Left lung (tissue), 10 donors: Measurements from ENCODE around the gene TBX4. TPM values are rescaled to one million over a fixed set of nuclear protein-coding genes. Genes with fewer than 3 reads are reported as not detected.
"Not testable (repeated sequence)": the region's sequence is repeated elsewhere in the genome, so short reads cannot be mapped to it uniquely, and the experiment has no call there.

ENCODE experiments used
- ATAC-seq: fragments of 200-7000 bp; cut with Tn5 transposase; one replicate; pipeline ENCODE4 v1.9.1; 2020; ENCODE audit warnings: moderate library complexity
- DNase-seq, 4 donors: peaks; one replicate each; pipeline ENCODE4 v3.0.0-alpha.2; 2013 to 2020
- H3K27ac ChIP-seq, 2 donors: fragments of 200-600 bp; sonication (generic) in 1 of 2; one replicate each; pipeline versions ENCODE4 v1.5.0 to v1.8.0; 2020 to 2021
- H3K27me3 ChIP-seq, 2 donors: fragments of 200-600 bp; sonication (generic) in 1 of 2; one replicate each; pipeline versions ENCODE4 v1.5.0 to v1.8.0; 2020 to 2021
- H3K36me3 ChIP-seq, 2 donors: fragments of 200-600 bp; sonication (generic) in 1 of 2; one replicate each; pipeline versions ENCODE4 v1.5.0 to v1.8.0; 2020 to 2021
- H3K4me1 ChIP-seq, 2 donors: fragments of 200-600 bp; one replicate each; pipeline ENCODE4 v1.8.0; 2021
- H3K4me3 ChIP-seq, 2 donors: fragments of 200-600 bp; sonication (generic) in 1 of 2; one replicate each; pipeline versions ENCODE4 v1.5.0 to v1.8.0; 2020 to 2021; ENCODE audit warnings: mild to moderate bottlenecking in 1 of 2
- H3K9me3 ChIP-seq, 2 donors: fragments of 200-600 bp; sonication (generic) in 1 of 2; one replicate each; pipeline versions ENCODE4 v1.5.0 to v1.8.0; 2020 to 2021
- intact Hi-C, 2 donors: fragments of 100-400 bp; cut with DNase I; formaldehyde crosslinking; loops; one replicate each; pipeline versions ENCODE4 v1.11.2 to v1.14.2; 2022
- polyA plus RNA-seq, 6 donors: library from polyadenylated mRNA; unstranded; fragments of 120-200 nt; gene quantifications; one replicate each; pipeline ENCODE4 v1.2.1, GENCODE V29; 2013; ENCODE audit not compliant: insufficient read length in 6 of 6
- total RNA-seq, 2 donors: library from RNA; stranded (reverse); fragmentation: NEBNext Ultra II Directional; extraction: Animal tissue kit (Norgen Biotek cat#: 25700); gene quantifications; one replicate each; pipeline ENCODE4 v1.2.1, GENCODE V29; 2021
- TF ChIP-seq, protein P1 (sequence below), 2 donors: fragments of 200-600 bp; sonication (generic) in 1 of 2; IDR thresholded peaks; one replicate each; pipeline versions ENCODE4 v1.5.0 to v1.8.0; 2021; ENCODE audit warnings: antibody characterized with exemption in 2 of 2
- donor health status: DM: no; HTN: yes; CAD: no.
- donor health status: DM: no; HTN: no; CAD: no.

TBX4 gene
- total and polyA plus RNA-seq, 8 donors = 21.2 to 190 (median 162) TPM

DNA sequence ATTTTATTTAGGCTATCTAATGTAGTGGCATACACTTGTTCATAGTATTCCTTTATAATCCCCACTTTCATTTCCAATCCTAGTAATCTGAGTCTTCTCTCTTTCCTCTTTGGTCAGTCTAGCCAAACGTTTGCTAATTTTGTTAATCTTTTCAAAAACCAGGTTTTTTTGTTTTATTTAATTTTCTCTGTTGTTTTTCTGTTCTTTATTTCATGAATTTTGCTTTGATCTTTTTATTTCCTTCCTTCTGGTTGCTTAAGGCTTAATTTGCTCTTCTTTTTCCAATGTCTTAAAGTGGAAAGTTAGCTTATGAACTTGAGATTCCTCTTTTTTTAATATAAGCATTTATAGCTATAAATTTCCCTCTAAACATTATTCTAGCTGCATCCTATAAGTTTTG, 69.9 kb downstream of the TBX4 start:
- Histone ChIP-seq H3K27ac (no peak overlapping the region), H3K4me1 (no peaks in the 10 kb centered on the region), H3K36me3 (no peaks in the 10 kb centered on the region), H3K9me3 (no peaks in the 10 kb centered on the region), H3K4me3 (no peak overlapping the region), H3K27me3 (no peaks in the 10 kb centered on the region)
- intact Hi-C loops = no loop called here
- TF ChIP-seq, protein P1, sequence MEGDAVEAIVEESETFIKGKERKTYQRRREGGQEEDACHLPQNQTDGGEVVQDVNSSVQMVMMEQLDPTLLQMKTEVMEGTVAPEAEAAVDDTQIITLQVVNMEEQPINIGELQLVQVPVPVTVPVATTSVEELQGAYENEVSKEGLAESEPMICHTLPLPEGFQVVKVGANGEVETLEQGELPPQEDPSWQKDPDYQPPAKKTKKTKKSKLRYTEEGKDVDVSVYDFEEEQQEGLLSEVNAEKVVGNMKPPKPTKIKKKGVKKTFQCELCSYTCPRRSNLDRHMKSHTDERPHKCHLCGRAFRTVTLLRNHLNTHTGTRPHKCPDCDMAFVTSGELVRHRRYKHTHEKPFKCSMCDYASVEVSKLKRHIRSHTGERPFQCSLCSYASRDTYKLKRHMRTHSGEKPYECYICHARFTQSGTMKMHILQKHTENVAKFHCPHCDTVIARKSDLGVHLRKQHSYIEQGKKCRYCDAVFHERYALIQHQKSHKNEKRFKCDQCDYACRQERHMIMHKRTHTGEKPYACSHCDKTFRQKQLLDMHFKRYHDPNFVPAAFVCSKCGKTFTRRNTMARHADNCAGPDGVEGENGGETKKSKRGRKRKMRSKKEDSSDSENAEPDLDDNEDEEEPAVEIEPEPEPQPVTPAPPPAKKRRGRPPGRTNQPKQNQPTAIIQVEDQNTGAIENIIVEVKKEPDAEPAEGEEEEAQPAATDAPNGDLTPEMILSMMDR (IDR thresholded peaks at IDR 0.05) = no peak
- DNase-seq (no peak), ATAC-seq (no peak)

DNA sequence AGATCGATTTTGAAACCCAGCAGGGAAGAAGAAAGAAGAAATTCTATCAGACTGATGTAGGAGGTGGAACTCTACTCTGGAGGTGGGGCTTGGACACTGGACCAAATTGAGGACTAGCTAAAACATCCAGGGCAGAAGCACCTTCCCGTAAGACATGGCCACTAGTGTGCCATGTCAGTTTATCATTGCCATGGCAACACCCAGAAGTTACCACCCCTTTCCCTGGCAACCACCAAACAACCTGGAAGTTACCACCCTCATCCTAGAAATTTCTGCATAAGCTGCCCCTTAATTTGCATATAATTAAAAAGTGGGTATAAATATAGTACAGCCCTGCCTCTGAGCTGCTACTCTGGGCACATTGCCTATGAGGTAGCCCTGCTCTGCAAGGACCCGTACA, 72.1 kb downstream of the TBX4 start:
- TF ChIP-seq, protein P1 (IDR thresholded peaks at IDR 0.05) = no peak
- H3K4me1 ChIP-seq = no peaks in the 10 kb centered on the region
- H3K36me3 ChIP-seq = no peaks in the 10 kb centered on the region
- ATAC-seq (no peak), DNase-seq (no peak)
- H3K9me3 ChIP-seq = no peaks in the 10 kb centered on the region
- no peaks in the 10 kb centered on the region for H3K27me3 ChIP-seq
- H3K27ac ChIP-seq = no peak overlapping the region
- intact Hi-C loops = no loop called here
- no peak overlapping the region for H3K4me3 ChIP-seq

DNA sequence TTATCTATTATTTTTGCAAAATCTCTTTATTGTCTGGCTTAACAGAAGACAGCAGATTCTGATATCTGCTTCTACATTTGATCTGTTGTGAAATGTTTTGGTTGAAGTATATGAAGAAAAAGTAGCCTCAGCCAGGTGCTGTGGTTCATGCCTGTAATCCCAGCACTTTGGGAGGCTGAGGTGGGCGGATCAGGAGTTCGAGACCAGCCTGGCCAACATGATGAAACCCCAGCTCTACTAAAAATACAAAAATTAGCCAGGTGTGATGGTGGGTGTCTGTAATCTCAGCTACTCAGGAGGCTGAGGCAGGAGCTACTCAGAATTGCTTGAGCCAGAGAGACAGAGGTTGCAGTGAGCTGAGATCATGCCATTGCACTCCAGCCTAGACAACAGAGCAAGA, 75.2 kb downstream of the TBX4 start:
- H3K36me3 ChIP-seq, H3K27me3 ChIP-seq, H3K4me1 ChIP-seq, intact Hi-C loops, H3K4me3 ChIP-seq, ATAC-seq, H3K27ac ChIP-seq, DNase-seq, H3K9me3 ChIP-seq: not testable (repeated sequence)

DNA sequence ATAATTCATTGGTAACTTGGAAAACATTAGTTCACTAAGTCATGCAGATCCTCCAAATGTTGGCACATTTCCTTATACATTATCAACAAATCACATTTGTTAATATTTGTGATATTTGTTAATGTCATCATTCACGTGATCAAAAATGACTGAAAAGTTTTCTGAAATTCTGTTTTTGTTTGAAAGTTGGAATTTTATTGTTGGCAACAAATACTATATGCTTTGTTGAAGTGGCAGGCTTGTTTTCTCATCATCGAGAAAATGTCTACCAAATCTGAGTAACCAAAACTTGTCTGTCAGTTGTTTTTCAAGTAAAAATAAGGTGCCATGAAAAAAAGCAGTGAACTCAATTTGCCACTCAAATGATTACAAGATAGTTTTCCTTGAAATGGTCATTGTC, 75.9 kb downstream of the TBX4 start:
- Histone ChIP-seq H3K9me3 (no peaks in the 10 kb centered on the region), H3K4me3 (no peak overlapping the region), H3K4me1 (no peaks in the 10 kb centered on the region), H3K27ac (no peak overlapping the region), H3K36me3 (no peaks in the 10 kb centered on the region), H3K27me3 (no peaks in the 10 kb centered on the region)
- DNase-seq = no peak
- no peak for ATAC-seq
- TF ChIP-seq, protein P1 (IDR thresholded peaks at IDR 0.05) = no peak
- intact Hi-C loops = no loop called here

DNA sequence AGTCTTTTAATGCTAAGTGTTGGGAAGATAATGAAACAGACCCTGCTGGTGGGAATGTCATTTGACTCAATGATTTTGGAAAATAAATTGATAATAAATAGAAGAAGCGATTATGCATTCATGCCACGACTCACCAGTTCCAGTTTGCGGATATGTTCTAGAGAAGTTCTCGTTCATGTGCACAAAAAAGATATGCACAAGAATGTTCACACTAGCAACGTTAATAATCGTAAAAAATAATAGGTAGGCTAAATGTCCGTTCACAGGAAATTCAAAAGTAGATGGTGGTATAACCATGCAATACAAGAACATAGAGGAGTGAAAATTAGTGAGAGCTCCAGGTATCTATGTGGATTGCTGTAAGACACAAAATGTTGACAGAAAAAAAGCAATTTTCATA, 79.0 kb downstream of the TBX4 start:
- Histone ChIP-seq H3K4me3 (no peak overlapping the region), H3K9me3 (no peaks in the 10 kb centered on the region), H3K36me3 (no peaks in the 10 kb centered on the region), H3K27me3 (no peaks in the 10 kb centered on the region), H3K27ac (no peak overlapping the region), H3K4me1 (no peaks in the 10 kb centered on the region)
- intact Hi-C loops = no loop called here
- DNase-seq = no peak
- no peak for ATAC-seq
- TF ChIP-seq, protein P1 (IDR thresholded peaks at IDR 0.05) = no peak

DNA sequence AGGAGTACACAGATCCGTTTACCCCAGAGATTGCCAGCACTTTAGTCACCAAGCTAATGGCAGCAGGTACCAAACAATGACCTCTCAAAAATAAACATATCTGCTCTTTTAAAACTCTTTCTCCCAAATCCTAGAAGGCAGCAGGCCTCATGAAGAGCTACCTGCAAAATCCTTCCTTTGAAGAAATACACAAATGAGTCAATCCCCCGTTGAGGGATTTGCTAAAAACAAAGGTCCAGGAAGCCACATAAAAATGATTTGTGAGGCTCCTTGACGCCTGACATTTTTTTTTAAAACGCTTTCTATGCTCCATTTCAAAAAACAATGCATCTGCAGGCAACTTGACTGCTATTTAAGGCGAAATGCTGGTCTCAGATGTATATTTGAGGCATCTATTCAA, 80.6 kb downstream of the TBX4 start:
- Histone ChIP-seq H3K27me3 (no peaks in the 10 kb centered on the region), H3K4me3 (no peak overlapping the region), H3K27ac (no peak overlapping the region), H3K4me1 (no peaks in the 10 kb centered on the region), H3K36me3 (no peaks in the 10 kb centered on the region), H3K9me3 (no peaks in the 10 kb centered on the region)
- ATAC-seq = no peak
- TF ChIP-seq, protein P1 (IDR thresholded peaks at IDR 0.05) = no peak
- DNase-seq = no peak
- intact Hi-C loops = no loop called here
